Endothelial cell of umbilical vein (primary cell): ENCODE measurements around the gene ARL6IP4. TPM values are rescaled to one million over a fixed set of nuclear protein-coding genes. Genes with fewer than 3 reads are reported as not detected.

ENCODE experiments used
- BruUV-seq: library from RNA; stranded (reverse); fragments of 400-500 nt; replicated peaks from 2 replicates; lab custom pipeline; 2021; lab: Mats Ljungman, UMichigan
- CTCF ChIA-PET: fragments of 300-600, 350-600 bp; sonication (Branson Sonifier 250); formaldehyde crosslinking; loops from one replicate; lab custom pipeline; 2021; ENCODE audit warnings: antibody characterized with exemption, inconsistent platforms; lab: Charles Lee
- POLR2A ChIA-PET: fragments of 300-600, 350-600 bp; sonication (Branson Sonifier 250); formaldehyde crosslinking; loops from one replicate; lab custom pipeline; 2021; ENCODE audit warnings: antibody characterized with exemption, inconsistent platforms; lab: Charles Lee
- DNase-seq: peaks from one replicate; pipeline ENCODE4 v3.0.0-alpha.2; 2011; ENCODE audit warnings: low read depth, low spot score
- FAIRE-seq: peaks from 2 replicates; lab custom pipeline; 2011; peaks lifted over from hg19 to GRCh38; lab: Jason Lieb, UNC
- H2AFZ ChIP-seq: 2 replicates; pipeline ENCODE4 v1.6.0; 2012; ENCODE audit warnings: low read depth, low read length, control low read depth, inconsistent platforms
- H3K27ac ChIP-seq: 2 replicates; pipeline ENCODE4 v1.5.1; 2011; ENCODE audit warnings: low read depth, mild to moderate bottlenecking, control low read depth, low read length, moderate library complexity; ENCODE audit not compliant: insufficient read depth
- H3K27me3 ChIP-seq, 2 experiments: 2 replicates each; pipeline versions ENCODE4 v1.6.0 to v1.6.1; 2011; ENCODE audit warnings: low read length in 2 of 2, mixed read lengths in 1 of 2; ENCODE audit not compliant: control insufficient read depth in 2 of 2, insufficient read depth in 2 of 2
- H3K36me3 ChIP-seq, 2 experiments: 2 replicates in 1 of 2; 3 replicates in 1 of 2; pipeline ENCODE4 v1.5.1; 2011; ENCODE audit warnings: low read length in 2 of 2, mild to moderate bottlenecking in 1 of 2, moderate library complexity in 1 of 2; ENCODE audit not compliant: control insufficient read depth in 2 of 2, insufficient read depth in 2 of 2; ENCODE audit errors: extremely low read depth in 1 of 2
- H3K4me1 ChIP-seq: 3 replicates; pipeline ENCODE4 v1.5.1; 2011; ENCODE audit warnings: mild to moderate bottlenecking, low read length; ENCODE audit not compliant: control insufficient read depth, insufficient read depth; ENCODE audit errors: extremely low read depth
- H3K4me2 ChIP-seq: 2 replicates; pipeline ENCODE4 v1.6.1; 2011; ENCODE audit warnings: low read length, control low read depth, mixed read lengths; ENCODE audit not compliant: insufficient read depth
- H3K4me3 ChIP-seq, 3 experiments: fragments of 200-600 bp in 1 of 3; sonication (generic), shearing (Covaris generic) in 1 of 3; replicated peaks in 1 of 3; 2 replicates each; pipeline ENCODE4 v1.5.1; 2011 to 2016; ENCODE audit warnings: control low read depth in 3 of 3, low read length in 3 of 3, mild to moderate bottlenecking in 2 of 3, inconsistent platforms in 1 of 3, low read depth in 1 of 3, moderate library complexity in 1 of 3; ENCODE audit not compliant: insufficient read depth in 1 of 3
- H3K79me2 ChIP-seq: 2 replicates; pipeline ENCODE4 v1.6.0; 2012; ENCODE audit warnings: low read length, inconsistent platforms; ENCODE audit not compliant: control insufficient read depth, insufficient read depth
- H3K9ac ChIP-seq: replicated peaks from 2 replicates; pipeline ENCODE3; 2011; ENCODE audit warnings: low read length, control low read depth; ENCODE audit not compliant: insufficient read depth; ENCODE audit errors: extremely low read depth
- H3K9me1 ChIP-seq: replicated peaks from 3 replicates; pipeline ENCODE4 v1.6.0; 2011; ENCODE audit warnings: mild to moderate bottlenecking, low read length; ENCODE audit not compliant: control insufficient read depth, insufficient read depth; ENCODE audit errors: extremely low read depth
- H3K9me3 ChIP-seq: replicated peaks from 2 replicates; pipeline ENCODE4 v1.5.1; 2012; ENCODE audit warnings: low read length, inconsistent platforms; ENCODE audit not compliant: control insufficient read depth, insufficient read depth
- H4K20me1 ChIP-seq: replicated peaks from 2 replicates; pipeline ENCODE3; 2011; ENCODE audit warnings: mild to moderate bottlenecking, low read length; ENCODE audit not compliant: control insufficient read depth, insufficient read depth; ENCODE audit errors: extremely low read depth
- EZH2 ChIP-seq: IDR thresholded peaks from 2 replicates; pipeline ENCODE4 v1.6.1; 2012; ENCODE audit warnings: borderline replicate concordance, low read depth, mild to moderate bottlenecking, moderate library complexity, low read length, inconsistent platforms; ENCODE audit not compliant: severe bottlenecking
- FOS ChIP-seq: IDR thresholded peaks from 2 replicates; pipeline ENCODE4 v1.6.1; 2011; ENCODE audit warnings: mild to moderate bottlenecking, low read length, moderate library complexity, borderline replicate concordance; ENCODE audit not compliant: insufficient read depth
- GATA2 ChIP-seq: IDR thresholded peaks from 2 replicates; pipeline ENCODE4 v1.7.0; 2011; ENCODE audit warnings: low read depth, mild to moderate bottlenecking, moderate library complexity, mixed read lengths, low read length; ENCODE audit not compliant: insufficient read length, insufficient read depth
- JUN ChIP-seq: IDR thresholded peaks from 2 replicates; pipeline ENCODE4 v1.6.1; 2011; ENCODE audit warnings: borderline replicate concordance, low read depth; ENCODE audit not compliant: insufficient read length, insufficient read depth
- MYC ChIP-seq: IDR thresholded peaks from one replicate; pipeline ENCODE4 v1.6.1; 2011; ENCODE audit warnings: mild to moderate bottlenecking, low read depth, low read length
- POLR2A ChIP-seq: IDR thresholded peaks from 2 replicates; pipeline ENCODE4 v1.6.1; 2012; ENCODE audit warnings: low read depth, mild to moderate bottlenecking, control low read depth, low read length
- POLR2AphosphoS5 ChIP-seq: IDR thresholded peaks from 2 replicates; pipeline ENCODE4 v1.6.1; 2012; ENCODE audit warnings: low read depth, mild to moderate bottlenecking, control low read depth, low read length, moderate library complexity; ENCODE audit not compliant: insufficient read depth
- dilution Hi-C: fragments of 300-500 bp; cut with MboI; formaldehyde crosslinking; loops from one replicate; pipeline ENCODE4 v1.15.0; 2019; ENCODE audit warnings: low sequenced_read_pairs; ENCODE audit not compliant: extremely low pct_ligation_motif_present
- intact Hi-C: fragments of 100-400 bp; cut with micrococcal nuclease; formaldehyde crosslinking; loops from one replicate; pipeline ENCODE4 v1.10.0; 2022
- polyA plus RNA-seq, 4 experiments: library from polyadenylated mRNA; depleted of rRNA in 3 of 4; stranded (reverse) in 3 of 4; unstranded in 1 of 4; fragments of >200 nt; gene quantifications; 2 replicates each; pipeline versions ENCODE4 v1.2.1 to v1.2.3, GENCODE V29; 2011 to 2012; ENCODE audit warnings: missing spikeins in 1 of 4
- total RNA-seq: library from RNA; stranded (reverse); gene quantifications from 2 replicates; pipeline ENCODE4 v1.2.3, GENCODE V29; 2021
- TF ChIP-seq, protein P1 (sequence below): IDR thresholded peaks from 2 replicates; pipeline ENCODE4 v1.6.1; 2011; ENCODE audit not compliant: insufficient read depth, insufficient read length
- TF ChIP-seq, protein P2 (sequence below), 2 donors: IDR thresholded peaks; 1 replicate in 1 of 2; 2 replicates in 1 of 2; pipeline ENCODE4 v1.5.1; 2011; ENCODE audit warnings: low read length in 2 of 2, mild to moderate bottlenecking in 2 of 2, moderate library complexity in 2 of 2, control low read depth in 1 of 2, inconsistent platforms in 1 of 2, low read depth in 1 of 2; ENCODE audit not compliant: insufficient read depth in 1 of 2; ENCODE audit errors: extremely low read depth in 1 of 2

ARL6IP4 gene
- total and polyA plus RNA-seq, 2 donors (not counting 3 experiments of a cell fraction or from before 2014, with no cell fraction given) = 193 to 226 TPM

DNA sequence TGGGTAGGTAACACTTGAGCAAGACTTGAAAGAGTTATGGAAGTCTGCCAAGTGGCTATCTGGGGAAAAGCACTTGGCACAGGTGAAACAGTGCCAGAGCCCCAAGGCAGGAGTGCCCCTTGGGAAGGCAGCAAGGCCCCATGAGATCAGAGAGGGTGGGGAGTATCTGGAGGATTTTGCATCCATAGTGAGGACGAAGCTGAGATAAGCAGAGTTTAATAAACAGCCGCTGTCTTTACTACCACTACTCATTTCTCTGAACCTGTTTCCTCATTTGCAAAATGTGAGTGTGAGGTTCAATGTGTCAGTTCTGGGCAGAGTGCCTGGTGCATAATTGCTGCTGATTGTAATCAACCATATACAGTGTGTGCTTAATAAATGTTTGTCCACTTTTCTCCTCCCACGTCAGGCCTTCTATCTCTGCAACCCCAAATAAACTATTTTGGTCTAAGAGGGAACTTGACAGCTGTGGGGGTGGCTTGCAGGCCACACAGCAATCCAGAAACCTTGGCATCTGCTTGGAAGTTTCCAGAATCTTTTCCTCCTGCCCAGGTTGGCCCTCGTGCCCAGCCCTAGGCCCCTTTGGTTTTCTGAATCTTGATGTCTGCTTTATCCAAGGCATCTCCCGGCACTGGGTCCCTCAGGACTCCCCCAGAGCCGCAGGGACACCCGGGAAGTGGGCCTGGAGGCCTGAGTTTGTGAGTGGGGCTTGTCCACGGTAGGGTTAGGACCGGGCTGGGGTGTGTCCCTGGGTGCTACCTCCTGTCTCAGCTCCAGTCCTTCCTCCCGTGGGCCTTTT is 18.8 kb upstream of the ARL6IP4 start:
- peaks cover 18% of the 10 kb centered on the region for H3K4me1 ChIP-seq
- intact Hi-C loops (no loop called here), dilution Hi-C loops (no loop called here)
- BruUV-seq = no TSS peak
- H3K9me1 ChIP-seq = no peaks in the 10 kb centered on the region
- H3K4me2 ChIP-seq = no peak overlapping the region
- H3K36me3 ChIP-seq = peaks cover 0 to 2% of the 10 kb centered on the region in 2 experiments
- H3K4me3 ChIP-seq = no peak overlapping the region
- no peaks in the 10 kb centered on the region for H3K9me3 ChIP-seq
- POLR2A ChIA-PET = no interaction called here
- H3K27me3 ChIP-seq = no peaks in the 10 kb centered on the region
- CTCF ChIA-PET = no interaction called here
- H3K9ac ChIP-seq = no peak overlapping the region
- TF ChIP-seq, protein P1, sequence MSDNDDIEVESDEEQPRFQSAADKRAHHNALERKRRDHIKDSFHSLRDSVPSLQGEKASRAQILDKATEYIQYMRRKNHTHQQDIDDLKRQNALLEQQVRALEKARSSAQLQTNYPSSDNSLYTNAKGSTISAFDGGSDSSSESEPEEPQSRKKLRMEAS = no peak
- TF ChIP-seq POLR2AphosphoS5 (no peak), JUN (no peak), GATA2 (no peak), POLR2A (no peak), FOS (no peak), EZH2 (no peak), MYC (no peak)
- TF ChIP-seq, protein P2, sequence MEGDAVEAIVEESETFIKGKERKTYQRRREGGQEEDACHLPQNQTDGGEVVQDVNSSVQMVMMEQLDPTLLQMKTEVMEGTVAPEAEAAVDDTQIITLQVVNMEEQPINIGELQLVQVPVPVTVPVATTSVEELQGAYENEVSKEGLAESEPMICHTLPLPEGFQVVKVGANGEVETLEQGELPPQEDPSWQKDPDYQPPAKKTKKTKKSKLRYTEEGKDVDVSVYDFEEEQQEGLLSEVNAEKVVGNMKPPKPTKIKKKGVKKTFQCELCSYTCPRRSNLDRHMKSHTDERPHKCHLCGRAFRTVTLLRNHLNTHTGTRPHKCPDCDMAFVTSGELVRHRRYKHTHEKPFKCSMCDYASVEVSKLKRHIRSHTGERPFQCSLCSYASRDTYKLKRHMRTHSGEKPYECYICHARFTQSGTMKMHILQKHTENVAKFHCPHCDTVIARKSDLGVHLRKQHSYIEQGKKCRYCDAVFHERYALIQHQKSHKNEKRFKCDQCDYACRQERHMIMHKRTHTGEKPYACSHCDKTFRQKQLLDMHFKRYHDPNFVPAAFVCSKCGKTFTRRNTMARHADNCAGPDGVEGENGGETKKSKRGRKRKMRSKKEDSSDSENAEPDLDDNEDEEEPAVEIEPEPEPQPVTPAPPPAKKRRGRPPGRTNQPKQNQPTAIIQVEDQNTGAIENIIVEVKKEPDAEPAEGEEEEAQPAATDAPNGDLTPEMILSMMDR (IDR thresholded peaks at IDR 0.05; ENCODE audit: extremely low read depth in 1 of 2, insufficient read depth in 1 of 2, low read depth in 1 of 2, low read length in 2 of 2) = no peak
- no peaks in the 10 kb centered on the region for H3K79me2 ChIP-seq
- DNase-seq (peak; percentile 43), FAIRE-seq (no peak)
- no peak overlapping the region for H3K27ac ChIP-seq
- no peak overlapping the region for H2AFZ ChIP-seq
- no peaks in the 10 kb centered on the region for H4K20me1 ChIP-seq
